Measurements from ENCODE around the gene MYADML2.
"Not testable (repeated sequence)": the region's sequence is repeated elsewhere in the genome, so short reads cannot be mapped to it uniquely, and the experiment has no call there.

Gene MYADML2

DNA sequence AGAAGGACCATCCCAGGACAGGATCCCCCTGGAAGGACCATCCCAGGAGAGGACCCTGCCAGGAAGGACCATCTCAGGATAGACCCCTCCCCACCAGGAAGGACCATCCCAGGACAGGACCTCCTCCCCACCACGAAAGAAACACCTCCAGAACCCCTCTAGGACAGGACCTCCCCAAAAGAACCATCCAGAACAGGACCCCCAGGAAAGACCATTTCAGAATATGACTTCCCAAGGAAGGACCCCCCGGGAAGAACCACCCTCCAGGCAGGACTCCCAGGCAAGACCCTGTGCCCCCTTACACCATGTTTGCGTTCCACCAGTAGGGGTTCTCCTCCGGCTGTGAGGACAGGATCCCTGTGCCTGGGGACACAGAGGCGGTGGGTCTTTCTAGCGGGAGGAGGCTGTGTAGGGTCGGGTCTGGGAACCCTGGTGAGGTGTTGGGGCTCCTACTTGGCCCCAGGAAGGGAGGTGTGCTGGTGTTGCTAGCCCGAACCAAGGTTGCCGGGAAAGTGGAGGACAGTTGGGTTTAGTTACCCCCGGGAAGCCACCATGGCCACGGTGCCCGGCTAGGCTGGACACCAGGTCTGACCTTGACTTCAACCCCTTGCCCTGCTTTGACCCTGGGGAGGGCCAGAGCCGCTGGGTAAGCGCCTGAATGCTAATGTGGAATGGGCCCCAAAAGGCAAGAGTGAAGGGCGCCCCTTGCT lies 11.8 kb upstream of the MYADML2 start:
- DNase-seq = no peak

DNA sequence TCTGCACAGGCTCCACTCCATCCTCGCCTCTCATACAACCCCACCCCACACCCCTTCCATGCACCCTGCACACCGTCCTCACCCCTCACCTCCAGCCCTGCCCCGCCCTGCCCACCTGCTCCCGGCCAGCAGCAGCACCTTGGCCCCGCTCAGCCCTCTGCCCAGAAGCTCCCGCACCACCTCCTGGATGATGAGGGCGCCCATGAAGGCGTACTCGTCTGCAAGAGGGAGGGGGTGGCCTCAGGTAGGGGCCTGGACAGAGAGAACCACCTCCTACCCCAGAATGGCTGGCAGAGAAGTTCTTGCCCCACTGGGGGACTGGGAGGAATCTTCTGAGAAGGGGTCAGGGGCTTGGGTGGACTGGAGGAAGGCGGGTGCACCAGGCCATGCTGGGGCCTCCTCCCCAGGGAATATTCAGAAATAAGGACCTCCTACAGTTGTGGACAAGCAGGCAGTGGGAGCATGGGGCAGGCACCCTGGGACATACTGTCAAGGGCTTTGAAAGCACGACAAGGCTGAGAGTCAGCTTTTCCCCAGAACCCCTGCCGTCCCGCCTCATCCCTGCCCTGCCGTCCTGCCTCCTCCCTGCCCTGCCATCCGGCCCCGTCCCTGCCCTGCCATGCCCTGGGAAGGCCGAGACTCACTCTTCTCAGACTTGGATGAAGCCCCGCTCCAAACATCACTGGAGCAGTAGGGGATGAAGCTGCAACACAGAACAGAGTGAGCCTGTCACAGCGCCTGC lies 10.8 kb upstream of the MYADML2 start:
- DNase-seq = no peak

DNA sequence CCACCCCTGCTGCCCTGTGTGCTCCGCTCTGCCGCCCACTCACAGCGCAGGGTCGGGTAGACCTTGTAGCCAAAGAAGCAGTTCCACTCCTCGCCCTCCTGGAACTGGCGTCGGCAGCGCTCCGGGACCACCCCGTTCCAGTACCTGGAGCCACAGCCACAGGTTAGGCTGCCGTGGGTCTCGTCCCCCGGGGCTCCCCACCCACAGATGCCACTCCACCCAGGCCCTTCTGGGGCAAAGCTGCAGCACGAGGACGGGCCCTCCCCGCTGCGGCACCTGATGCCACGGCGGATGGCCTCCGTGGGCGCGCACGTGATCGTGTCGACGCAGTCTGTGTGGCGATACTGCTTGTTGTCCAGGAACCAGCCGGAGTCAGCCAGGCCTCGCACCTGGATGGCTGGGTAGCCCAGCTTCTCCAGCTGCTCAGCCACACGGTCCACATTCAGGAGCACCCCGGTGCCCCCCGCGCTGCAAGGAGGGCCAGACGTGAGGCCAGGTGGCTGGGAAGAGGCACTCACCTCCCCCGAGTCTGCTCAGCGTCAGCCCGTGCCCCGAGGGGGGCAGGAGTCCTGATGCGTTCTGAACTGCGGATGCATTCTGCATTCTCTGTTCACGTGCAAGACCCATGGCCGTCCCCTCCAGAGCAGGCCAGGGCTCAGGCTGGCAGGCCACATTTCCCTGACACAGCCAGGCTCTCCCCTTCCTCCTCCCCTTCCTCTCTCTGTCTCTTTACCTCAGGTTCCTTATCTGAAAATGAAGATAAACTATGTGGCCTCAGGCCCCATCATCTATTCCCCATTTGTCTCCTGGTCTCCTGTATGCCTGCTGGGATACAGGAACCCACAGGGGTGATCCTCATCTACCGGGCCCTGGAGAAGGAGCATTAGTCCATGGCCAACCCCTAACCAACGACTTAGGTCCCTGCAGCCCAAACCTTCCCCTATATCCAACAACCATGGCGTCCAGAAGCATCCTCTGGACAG lies 9.9 kb upstream of the MYADML2 start:
- DNase-seq = no peak

DNA sequence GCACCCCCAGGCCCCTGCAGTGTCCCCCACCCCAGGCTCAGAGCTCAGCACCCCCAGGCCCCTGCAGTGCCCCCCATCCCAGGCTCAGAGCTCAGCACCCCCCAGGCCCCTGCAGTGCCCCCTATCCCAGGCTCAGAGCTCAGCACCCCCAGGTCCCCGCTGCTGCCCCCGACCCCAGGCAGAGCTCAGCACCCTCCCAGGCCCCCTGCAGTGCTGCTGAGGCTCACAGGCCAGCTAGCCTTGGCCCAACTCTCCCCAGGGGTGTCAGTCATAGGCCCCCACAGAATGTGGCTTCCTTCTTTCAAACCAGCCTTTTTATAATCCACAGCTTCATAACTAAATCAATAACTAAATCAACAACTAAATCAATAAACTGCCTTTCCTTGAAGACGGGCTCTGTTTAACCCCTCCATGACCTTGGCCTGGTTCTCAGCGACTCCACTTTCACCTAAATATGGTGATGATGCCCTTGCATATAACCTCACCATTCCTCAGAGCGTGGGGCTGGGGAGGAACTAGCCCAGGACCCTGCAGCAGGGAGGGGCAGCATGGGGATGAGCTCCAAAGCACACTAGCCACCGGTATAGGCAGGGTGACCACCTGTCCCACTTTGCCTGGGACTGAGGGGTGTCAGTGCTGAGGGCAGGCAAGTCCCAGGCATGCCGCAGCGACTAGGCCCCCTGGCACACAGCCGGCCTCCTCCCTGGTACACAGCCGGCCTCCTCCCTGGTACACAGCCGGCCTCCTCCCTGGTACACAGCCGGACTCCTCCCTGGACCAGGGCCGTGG lies 8.9 kb upstream of the MYADML2 start:
- DNase-seq = no peak

DNA sequence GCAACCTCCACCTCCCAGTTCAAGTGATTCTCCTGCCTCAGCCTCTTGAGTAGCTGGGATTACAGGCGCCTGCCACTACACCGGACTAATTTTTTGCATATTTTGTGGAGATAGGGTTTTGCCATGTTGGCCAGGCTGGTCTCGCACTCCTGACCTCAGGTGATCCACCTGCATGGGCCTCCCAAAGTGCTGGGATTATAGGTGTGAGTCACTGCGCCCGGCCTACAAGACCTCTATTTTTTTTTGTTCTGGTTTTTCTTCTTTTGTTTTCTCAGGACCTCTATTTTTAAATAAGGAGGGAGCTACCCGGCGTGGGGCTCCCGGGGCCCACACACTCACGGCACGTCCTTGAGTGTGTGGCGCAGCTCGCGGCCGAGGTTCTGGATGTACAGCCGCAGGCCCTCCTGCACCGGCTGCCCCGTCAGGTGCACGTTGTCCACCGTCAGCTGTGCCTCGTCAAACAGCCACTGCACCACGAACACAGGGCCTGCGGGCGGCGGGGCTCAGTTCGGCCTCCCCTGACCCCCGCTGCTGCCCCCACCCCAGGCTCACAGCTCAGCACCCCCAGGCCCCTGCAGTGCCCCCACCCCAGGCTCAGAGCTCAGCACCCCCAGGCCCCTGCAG lies 8.1 kb upstream of the MYADML2 start:
- no peak for DNase-seq

DNA sequence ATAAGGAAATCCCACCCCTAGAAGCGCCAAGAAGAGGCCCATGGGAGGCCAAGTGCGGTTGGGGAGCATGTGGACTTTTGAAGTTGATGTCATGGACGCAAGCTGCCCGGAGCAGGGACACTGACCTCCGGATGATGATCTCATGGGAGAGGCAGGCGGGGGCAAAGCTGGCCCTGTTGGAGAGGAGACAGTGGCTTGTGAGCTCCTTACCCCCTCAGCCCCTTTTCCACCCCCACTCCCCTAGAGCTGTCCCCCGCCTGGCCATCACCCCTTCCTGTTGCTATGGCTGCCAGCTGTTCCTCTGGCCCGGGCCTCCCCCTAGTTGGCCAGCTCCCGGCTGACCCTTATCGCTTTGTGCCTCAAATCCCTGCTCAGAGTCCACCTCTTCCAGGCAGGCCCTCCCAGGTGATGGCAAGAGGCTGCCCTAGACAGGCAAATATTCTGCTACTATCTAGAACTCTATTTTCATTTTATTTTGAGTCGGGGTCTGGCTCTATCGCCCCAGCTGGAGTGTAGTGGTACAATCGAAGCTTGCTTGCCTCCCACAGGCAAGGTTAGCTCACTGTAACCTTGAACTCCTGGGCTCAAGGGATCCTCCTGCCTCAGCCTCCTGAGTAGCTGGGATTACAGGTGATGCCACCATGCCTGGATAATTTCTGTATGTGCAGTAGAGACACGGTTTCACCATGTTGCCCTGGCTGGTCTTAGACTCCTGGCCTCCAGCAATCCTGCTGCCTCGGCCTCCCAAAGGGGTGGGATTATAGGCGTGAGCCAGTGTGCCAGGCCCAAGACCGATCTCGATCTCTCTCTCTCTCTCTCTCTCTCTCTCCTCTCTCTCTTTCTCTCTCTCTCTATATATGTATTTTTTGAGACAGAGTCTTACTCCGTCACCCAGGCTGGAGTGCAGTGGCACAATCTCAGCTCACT lies 7.4 kb upstream of the MYADML2 start:
- no peak for DNase-seq

DNA sequence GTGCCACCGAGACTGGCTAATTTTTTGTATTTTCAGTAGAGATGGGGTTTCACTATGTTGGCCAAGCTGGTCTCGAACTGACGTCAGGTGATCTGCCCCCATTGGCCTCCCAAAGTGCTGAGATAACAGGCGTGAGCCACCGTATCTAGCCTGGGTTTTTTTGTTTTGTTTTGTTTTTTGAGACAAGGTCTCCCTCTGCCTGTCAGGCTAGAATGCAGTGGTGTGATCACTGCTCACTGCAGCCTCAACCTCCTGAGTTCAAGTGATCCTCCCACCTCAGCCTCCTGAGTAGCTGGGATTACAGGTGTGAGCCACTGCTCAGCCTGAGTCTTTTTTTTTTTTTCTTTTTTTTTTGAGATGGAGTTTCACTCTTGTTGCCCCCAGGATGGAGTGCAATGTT lies 6.4 kb upstream of the MYADML2 start:
- DNase-seq = not testable (repeated sequence)

DNA sequence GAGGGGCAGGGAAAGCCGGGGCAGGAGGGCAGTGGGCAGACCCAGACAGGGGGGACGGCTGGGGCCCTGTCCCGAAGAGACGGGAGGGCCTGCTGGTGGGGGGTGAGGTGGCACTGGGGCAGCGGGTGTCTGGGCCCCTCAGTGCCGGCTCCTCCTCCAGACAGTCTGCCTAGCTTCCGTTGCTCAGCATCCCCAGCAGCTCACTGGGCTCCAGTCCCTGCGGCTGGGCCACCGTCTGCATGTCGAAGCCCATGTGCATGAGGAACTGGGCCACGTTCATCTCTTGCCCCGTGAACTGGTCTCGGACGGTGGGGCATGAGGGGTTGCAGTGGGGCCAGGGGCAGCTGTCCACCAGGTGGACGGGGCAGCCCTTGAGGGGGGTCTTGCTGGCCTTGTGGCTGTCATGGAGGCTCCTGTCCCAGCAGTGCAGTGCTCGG lies 5.8 kb upstream of the MYADML2 start:
- DNase-seq = no peak

DNA sequence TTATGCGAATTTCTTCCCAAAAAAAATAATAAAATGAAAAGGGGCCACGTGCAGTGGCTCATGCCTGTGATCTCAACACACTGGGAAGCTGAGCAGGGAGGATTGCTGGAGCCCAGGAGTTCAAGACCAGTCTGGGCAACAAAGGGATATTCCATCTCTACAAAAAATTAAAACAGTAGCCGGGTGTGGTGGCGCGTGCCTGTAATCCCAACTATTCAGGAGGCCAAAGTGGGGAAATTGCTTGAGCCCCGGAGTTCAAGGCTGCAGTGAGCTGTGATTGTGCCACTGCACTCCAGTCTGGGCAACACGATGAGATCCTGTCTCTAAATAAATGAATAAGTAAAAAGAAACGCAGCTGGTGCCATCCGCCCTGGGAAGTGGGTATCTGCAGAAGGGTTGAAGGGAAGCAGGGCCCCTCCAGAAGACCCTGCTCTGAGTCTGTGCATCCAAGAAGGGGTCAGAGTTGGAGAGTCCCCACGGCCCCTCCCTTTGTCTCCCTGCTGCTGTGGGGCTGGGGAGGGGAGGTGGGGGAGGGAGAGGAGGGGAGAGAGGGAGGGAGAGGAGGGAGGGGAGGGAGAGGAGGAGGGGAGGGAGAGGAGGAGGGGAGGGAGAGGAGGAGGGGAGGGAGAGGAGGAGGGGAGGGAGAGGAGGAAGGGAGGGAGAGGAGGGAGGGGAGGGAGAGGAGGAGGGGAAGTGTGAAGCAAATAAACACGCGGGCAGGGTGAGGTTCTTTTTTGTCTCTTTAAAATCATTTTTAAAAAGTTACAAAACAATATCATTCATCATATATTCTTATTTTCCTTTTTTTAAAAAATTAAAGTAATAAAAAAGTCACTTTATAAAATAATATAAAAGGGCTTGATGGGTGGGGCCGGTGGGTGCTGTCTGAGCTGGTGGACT lies 5.0 kb upstream of the MYADML2 start:
- no peak for DNase-seq

DNA sequence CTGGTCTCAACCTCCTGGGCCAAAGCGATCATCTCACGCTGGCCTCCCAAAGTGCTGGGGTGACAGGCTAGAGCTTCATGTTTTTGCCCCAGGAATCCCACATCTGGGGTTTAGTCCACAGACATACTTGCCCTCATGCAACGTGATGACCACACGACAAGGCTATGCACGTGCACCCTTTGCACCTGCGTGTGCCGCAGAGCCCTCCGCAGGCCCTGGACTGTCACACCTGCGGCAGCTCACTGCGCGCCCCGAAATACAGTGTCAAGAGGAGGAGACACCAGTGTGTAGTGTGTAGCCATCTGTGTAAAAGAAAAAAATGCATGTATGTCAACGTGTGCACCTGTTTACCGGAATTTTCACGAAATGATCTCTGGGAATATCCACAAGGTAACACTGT lies 3.5 kb upstream of the MYADML2 start:
- DNase-seq = no peak

DNA sequence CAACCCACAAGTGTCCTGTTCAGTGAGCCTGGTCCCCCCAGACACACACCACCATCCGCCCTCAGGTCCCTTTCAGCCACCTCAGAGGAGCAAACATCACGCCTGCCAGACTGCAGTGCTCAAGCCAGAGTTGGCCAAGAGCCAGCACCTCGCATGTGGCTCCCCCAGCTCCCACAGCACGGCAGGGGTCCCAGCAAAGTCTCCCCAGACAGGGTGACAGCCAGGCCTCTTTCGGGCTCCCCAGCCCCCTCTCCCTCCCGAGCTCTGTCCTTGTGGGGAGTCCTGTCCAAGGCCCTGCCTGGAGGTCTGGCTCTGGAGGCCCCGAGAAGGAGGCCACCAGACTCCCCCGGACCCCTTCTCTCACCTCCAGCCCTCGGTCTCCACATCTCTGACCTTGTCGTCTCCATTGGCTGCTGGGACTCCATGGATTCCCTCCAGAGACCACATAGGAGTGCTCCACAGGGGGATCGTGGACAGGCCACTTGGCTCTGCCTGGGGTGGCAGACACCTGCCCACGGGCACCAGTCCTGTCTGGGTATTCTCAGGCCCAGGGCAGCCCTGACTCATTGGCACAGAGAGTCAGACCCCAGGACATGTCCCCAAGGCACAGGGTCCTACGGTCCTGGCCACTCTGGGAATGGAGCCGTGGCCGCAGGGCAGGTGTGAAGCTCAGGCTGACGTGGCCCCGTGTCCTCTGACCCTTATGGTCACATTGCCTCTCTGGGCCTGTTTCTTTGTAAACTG lies 1.8 kb upstream of the MYADML2 start:
- DNase-seq = no peak

DNA sequence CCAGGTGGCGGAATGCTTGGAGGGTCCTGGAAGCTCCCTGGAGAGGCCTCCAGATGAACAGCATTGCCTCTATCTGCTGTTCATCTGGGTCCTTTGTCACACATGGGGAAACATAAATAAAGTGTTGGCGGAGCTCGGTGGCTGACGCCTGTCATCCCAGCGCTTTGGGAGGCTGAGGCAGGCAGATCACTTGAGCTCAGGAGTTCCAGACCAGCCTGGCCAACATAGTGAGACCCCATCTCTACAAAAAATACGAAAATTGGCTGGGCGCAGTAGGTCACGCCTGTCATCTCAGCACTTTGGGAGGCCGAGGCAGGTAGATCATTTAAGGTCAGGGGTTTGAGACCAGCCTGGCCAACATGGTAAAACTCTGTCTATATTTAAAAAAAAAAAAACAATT lies 2.2 kb downstream of the MYADML2 start:
- no peak for DNase-seq

DNA sequence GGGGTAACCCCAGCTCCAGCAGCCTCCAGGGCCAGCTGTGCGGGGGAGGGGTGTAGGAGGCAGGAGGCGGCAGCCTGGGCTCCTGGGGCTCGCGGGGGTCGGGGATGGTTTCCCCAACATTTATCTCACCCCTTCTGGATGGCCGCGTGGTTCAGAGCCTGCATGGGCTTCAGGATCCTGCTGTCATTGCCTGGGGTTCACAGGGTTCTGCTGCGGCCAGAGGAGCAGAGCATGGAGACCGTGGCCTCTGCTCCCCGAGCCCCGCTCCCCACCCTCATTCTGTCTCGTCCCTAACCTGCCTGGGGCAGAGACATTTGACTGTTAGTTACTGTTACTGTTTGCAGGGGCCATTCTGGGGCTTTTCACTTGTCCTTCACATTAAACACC lies 4.9 kb downstream of the MYADML2 start:
- no peak for DNase-seq

DNA sequence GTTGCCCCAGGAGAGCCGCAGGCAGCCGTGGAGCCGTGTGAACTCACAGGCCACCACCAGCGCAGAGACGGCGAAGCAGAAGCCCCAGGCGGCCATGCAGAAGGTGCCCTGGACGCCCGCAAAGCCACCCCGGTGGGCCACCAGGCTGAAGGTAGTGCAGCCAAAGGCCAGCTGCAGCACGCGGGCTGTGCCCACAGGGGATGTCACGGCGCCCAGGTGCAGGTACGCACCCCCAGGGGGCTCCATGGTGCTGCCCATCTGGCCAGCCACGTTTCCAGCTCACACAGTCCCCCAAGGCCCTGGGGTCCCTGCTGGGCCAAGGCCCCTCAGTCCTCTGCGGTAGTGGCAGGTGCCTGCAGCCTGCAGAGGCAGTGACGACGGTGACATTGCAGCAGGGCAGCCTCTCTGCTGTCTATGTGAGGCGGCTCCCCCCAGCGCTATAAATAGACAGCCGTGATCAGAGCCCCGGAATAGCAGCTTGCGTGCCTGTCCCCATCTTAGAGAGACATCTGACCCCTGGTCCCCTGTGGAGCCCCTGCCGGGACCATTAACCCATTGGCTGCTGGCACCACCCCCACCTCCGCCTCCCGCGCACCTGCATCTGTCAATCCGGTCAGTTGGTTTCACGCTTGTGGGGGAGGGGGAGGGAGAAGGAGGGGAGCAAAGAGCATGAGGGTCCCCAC lies 5.4 kb downstream of the MYADML2 start:
- no peak for DNase-seq

DNA sequence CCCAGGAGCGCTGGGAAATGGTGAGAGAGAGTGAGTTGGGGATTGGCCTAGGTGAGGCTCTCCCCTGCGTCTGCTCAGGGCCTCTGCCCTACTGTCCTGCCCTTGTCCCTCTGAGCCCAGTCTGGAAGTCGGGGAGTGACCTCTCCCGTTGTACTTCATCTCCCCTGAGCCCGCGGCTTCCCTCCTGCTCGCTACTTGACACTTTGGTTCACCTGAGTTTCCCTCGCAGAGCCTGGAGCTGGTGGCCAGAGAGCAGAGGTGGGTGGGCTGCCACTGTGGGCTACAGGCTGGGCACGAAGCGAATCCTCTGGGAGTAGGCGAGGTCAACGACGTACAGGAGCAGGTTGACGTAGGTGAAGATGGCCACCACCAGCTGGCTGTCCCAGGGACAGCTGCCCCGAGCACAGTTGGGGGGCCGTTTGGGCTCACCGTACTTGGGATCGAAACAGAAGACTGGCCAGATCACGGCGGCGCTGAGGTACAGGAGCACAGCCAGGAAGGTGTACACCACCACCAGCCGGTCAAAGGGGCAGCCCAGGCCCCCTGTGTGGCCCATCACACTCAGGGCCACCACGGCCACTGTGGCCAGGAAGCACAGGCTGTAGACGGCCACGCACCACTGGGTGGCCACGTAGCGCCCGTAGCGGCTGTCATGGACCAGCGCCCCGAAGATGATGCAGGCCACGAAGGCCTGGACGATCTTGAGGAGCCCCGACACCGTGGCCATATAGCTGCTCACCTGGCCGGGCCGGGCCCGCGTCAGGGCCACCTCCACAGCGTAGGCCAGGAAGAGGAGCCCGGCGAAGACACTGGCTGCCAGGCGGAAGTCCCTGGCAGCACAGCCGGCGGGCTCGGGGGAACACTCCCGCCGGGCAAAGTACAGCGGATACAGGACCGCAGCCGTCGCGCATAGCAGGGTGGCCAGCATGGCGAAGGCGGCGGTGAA lies 6.2 kb downstream of the MYADML2 start:
- DNase-seq = no peak

DNA sequence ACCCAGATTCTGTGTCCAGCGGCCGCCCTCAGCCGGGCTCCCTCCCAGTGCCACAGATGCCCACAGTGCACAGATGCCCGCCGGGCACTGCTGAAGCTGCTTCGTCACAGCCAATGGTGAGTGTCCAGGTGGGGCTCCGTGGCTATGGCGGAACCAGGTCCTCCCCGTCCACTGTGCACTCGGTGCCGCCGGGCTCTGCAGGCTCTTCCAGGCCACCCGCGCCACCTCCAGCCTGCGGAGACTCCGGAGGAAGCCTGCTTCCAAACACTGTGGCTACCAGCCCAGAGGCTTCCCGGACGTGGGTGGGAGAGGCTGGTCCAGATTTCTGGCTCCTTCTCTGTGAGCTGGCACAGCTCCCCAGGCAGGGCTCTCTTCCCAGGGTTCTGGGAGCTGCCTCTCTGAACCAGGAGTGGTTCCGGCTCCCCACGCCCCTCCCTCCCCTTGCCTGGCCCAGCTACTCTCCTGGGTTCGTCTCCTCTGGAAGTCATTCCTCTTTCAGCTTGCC lies 7.1 kb downstream of the MYADML2 start:
- no peak for DNase-seq

DNA sequence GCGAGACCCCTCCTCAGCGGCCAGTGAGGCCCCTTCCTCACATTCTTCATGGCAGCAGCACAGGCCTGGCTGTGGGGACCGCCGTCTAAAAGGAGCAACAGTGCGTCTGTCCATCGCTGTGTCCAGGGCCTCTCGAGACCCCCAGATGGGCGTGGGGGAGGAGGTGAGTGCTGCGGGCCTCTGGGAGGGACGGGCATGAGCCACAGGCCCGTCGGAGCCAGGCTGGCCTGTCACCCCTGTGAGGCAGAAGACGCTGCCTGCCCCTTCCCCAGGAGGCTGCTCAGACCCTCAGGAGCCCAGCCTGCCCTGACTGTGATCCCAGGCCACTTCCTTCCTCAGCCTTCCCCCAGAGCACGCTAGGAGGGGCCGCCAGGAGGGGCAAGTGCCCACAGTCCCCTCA lies 7.8 kb downstream of the MYADML2 start:
- DNase-seq = no peak
